Neuronal stem cell (in vitro differentiated cells): ENCODE data around the gene THOP1.

Source experiments
- DNase-seq: peaks from one replicate; pipeline ENCODE4 v3.0.0-alpha.2; 2013; ENCODE audit warnings: low spot score
- H2AFZ ChIP-seq: one replicate; pipeline ENCODE4 v1.6.1; 2013; ENCODE audit warnings: mild to moderate bottlenecking, low read length, inconsistent platforms
- H2AK5ac ChIP-seq: 2 replicates; pipeline ENCODE4 v1.6.1; 2013; ENCODE audit warnings: low read depth, mild to moderate bottlenecking, inconsistent platforms, low read length, moderate library complexity, mixed read lengths
- H2BK120ac ChIP-seq: 2 replicates; pipeline ENCODE4 v1.6.1; 2013; ENCODE audit warnings: low read depth, mild to moderate bottlenecking, inconsistent platforms, low read length, moderate library complexity, mixed read lengths
- H2BK12ac ChIP-seq: one replicate; pipeline ENCODE4 v1.6.1; 2013; ENCODE audit warnings: low read length, inconsistent platforms
- H2BK15ac ChIP-seq: 2 replicates; pipeline ENCODE4 v1.6.1; 2013; ENCODE audit warnings: mild to moderate bottlenecking, low read length, inconsistent platforms, mixed read lengths
- H2BK5ac ChIP-seq: one replicate; pipeline ENCODE4 v1.6.1; 2013; ENCODE audit warnings: inconsistent platforms, mild to moderate bottlenecking, low read length, moderate library complexity
- H3K14ac ChIP-seq: one replicate; pipeline ENCODE4 v1.6.1; 2013; ENCODE audit warnings: low read length, inconsistent platforms
- H3K18ac ChIP-seq: 2 replicates; pipeline ENCODE4 v1.6.1; 2013; ENCODE audit warnings: low read length, inconsistent platforms
- H3K23ac ChIP-seq: 2 replicates; pipeline ENCODE4 v1.6.1; 2013; ENCODE audit warnings: low read depth, mild to moderate bottlenecking, mixed read lengths, low read length, inconsistent platforms; ENCODE audit not compliant: poor library complexity
- H3K27ac ChIP-seq: replicated peaks from 3 replicates; pipeline ENCODE4 v1.5.1; 2013; ENCODE audit warnings: low read length, inconsistent platforms
- H3K27me3 ChIP-seq, 3 experiments: 2 replicates each; pipeline ENCODE4 v1.6.1; 2013; ENCODE audit warnings: low read length in 3 of 3, mild to moderate bottlenecking in 2 of 3, inconsistent platforms in 1 of 3, low read depth in 1 of 3, mixed read lengths in 1 of 3, moderate library complexity in 1 of 3; ENCODE audit not compliant: control insufficient read depth in 3 of 3, insufficient read depth in 3 of 3
- H3K36me3 ChIP-seq, 2 donors: replicated peaks in 1 of 2; 2 replicates each; pipeline ENCODE4 v1.6.1; 2013; ENCODE audit warnings: low read length in 2 of 2; ENCODE audit not compliant: control insufficient read depth in 2 of 2, insufficient read depth in 2 of 2
- H3K4ac ChIP-seq: 2 replicates; pipeline ENCODE4 v1.6.1; 2013; ENCODE audit warnings: inconsistent platforms, mild to moderate bottlenecking, low read length, moderate library complexity
- H3K4me1 ChIP-seq, 2 donors: 1 replicate in 1 of 2; 2 replicates in 1 of 2; pipeline ENCODE4 v1.6.1; 2013; ENCODE audit warnings: low read length in 2 of 2, low read depth in 1 of 2; ENCODE audit not compliant: control insufficient read depth in 2 of 2, insufficient read depth in 1 of 2
- H3K4me2 ChIP-seq: one replicate; pipeline ENCODE4 v1.6.1; 2013; ENCODE audit warnings: mild to moderate bottlenecking, low read length, inconsistent platforms; ENCODE audit not compliant: insufficient read depth, poor library complexity, severe bottlenecking
- H3K4me3 ChIP-seq, 2 donors: 2 replicates each; pipeline ENCODE4 v1.5.1; 2013; ENCODE audit warnings: low read length in 2 of 2, mild to moderate bottlenecking in 2 of 2, inconsistent platforms in 1 of 2, moderate library complexity in 1 of 2
- H3K79me1 ChIP-seq: one replicate; pipeline ENCODE4 v1.6.1; 2013; ENCODE audit warnings: low read depth, mild to moderate bottlenecking, inconsistent platforms, low read length, moderate library complexity
- H3K9ac ChIP-seq: one replicate; pipeline ENCODE4 v1.6.1; 2013; ENCODE audit warnings: mild to moderate bottlenecking, low read depth, low read length, inconsistent platforms; ENCODE audit not compliant: poor library complexity
- H3K9me3 ChIP-seq, 2 donors: replicated peaks in 1 of 2; 2 replicates each; pipeline versions ENCODE3 to v1.6.1; 2013; ENCODE audit warnings: low read length in 2 of 2, mild to moderate bottlenecking in 2 of 2, inconsistent platforms in 1 of 2, low read depth in 1 of 2, mixed read lengths in 1 of 2, moderate library complexity in 1 of 2; ENCODE audit not compliant: control insufficient read depth in 2 of 2, insufficient read depth in 1 of 2
- H4K8ac ChIP-seq: one replicate; pipeline ENCODE4 v1.6.1; 2013; ENCODE audit warnings: low read depth, mild to moderate bottlenecking, inconsistent platforms, low read length, moderate library complexity
- H4K91ac ChIP-seq: one replicate; pipeline ENCODE4 v1.6.1; 2013; ENCODE audit warnings: low read length, low read depth, mild to moderate bottlenecking, inconsistent platforms; ENCODE audit not compliant: poor library complexity
- WGBS, 2 donors: extraction: QIAGEN DNeasy Blood & Tissue Kit; methylation state at CpG; one replicate each; pipeline ENCODE4 v1.1.7; 2013; ENCODE audit warnings: missing lambda C conversion rate in 2 of 2, mixed read lengths in 1 of 2; ENCODE audit not compliant: insufficient read length in 2 of 2, insufficient replicate concordance in 1 of 2; ENCODE audit errors: extremely low coverage in 2 of 2; 5-methylcytosine and 5-hydroxymethylcytosine counted together

Gene THOP1

GRCh38 chr19:2766594-2767372 lies 18.5 kb upstream of the THOP1 start:
- H2BK15ac ChIP-seq: no peak overlapping the region
- no peak overlapping the region for H3K23ac ChIP-seq
- no peak overlapping the region for H3K14ac ChIP-seq
- H2BK120ac ChIP-seq: no peak overlapping the region
- H3K4me3 ChIP-seq: no peak overlapping the region
- no peak overlapping the region for H3K27ac ChIP-seq
- H2BK5ac ChIP-seq: peak overlapping the region; percentile 53
- no CpG with 5 or more reads among the region's 35 CpGs for WGBS, 2 donors
- H3K18ac ChIP-seq: no peak overlapping the region
- no peaks in the 10 kb centered on the region for H3K27me3 ChIP-seq
- no peaks in the 10 kb centered on the region for H3K9me3 ChIP-seq
- no peak overlapping the region for H4K91ac ChIP-seq
- no peak overlapping the region for H2BK12ac ChIP-seq
- H2AK5ac ChIP-seq: no peak overlapping the region
- H3K4me2 ChIP-seq: no peak overlapping the region
- no peak overlapping the region for H4K8ac ChIP-seq
- H3K4me1 ChIP-seq: no peaks in the 10 kb centered on the region
- H3K4ac ChIP-seq: no peak overlapping the region
- DNase-seq: no peak
- peaks cover 39 to 78% of the 10 kb centered on the region in 2 donors for H3K36me3 ChIP-seq
- H3K79me1 ChIP-seq: peaks cover 28% of the 10 kb centered on the region
- H2AFZ ChIP-seq: no peak overlapping the region
- H3K9ac ChIP-seq: no peak overlapping the region

GRCh38 chr19:2767688-2768087 lies 17.6 kb upstream of the THOP1 start:
- Histone ChIP-seq H2BK15ac (no peak overlapping the region), H3K18ac (no peak overlapping the region), H2AFZ (no peak overlapping the region), H4K8ac (no peak overlapping the region), H2BK120ac (no peak overlapping the region), H3K14ac (no peak overlapping the region), H2AK5ac (no peak overlapping the region), H3K4me3 (no peak overlapping the region), H2BK5ac (no peak overlapping the region), H3K27ac (no peak overlapping the region), H3K27me3 (no peaks in the 10 kb centered on the region), H3K4me1 (no peaks in the 10 kb centered on the region), H3K36me3 (peaks cover 30 to 69% of the 10 kb centered on the region in 2 donors), H3K79me1 (peaks cover 37% of the 10 kb centered on the region), H3K23ac (no peak overlapping the region), H3K9me3 (no peaks in the 10 kb centered on the region), H3K4me2 (no peak overlapping the region), H2BK12ac (no peak overlapping the region), H3K4ac (no peak overlapping the region), H3K9ac (no peak overlapping the region), H4K91ac (no peak overlapping the region)
- no CpG with 5 or more reads among the region's 19 CpGs for WGBS, 2 donors
- DNase-seq: no peak

GRCh38 chr19:2768365-2769132 lies 16.8 kb upstream of the THOP1 start:
- Histone ChIP-seq H3K4me1 (no peaks in the 10 kb centered on the region), H4K8ac (no peak overlapping the region), H2BK5ac (no peak overlapping the region), H3K4me2 (no peak overlapping the region), H2BK12ac (no peak overlapping the region), H2AK5ac (no peak overlapping the region), H3K14ac (no peak overlapping the region), H3K4me3 (no peak overlapping the region), H3K36me3 (peaks cover 23 to 60% of the 10 kb centered on the region in 2 donors), H2AFZ (no peak overlapping the region), H3K27me3 (no peaks in the 10 kb centered on the region), H3K4ac (no peak overlapping the region), H3K23ac (peak overlapping the region; percentile 17), H3K27ac (no peak overlapping the region), H2BK120ac (no peak overlapping the region), H3K79me1 (peaks cover 37% of the 10 kb centered on the region), H2BK15ac (no peak overlapping the region), H3K18ac (no peak overlapping the region), H3K9ac (no peak overlapping the region), H3K9me3 (no peaks in the 10 kb centered on the region), H4K91ac (no peak overlapping the region)
- no CpG with 5 or more reads among the region's 29 CpGs for WGBS, 2 donors
- no peak for DNase-seq

GRCh38 chr19:2769218-2769617 lies 16.1 kb upstream of the THOP1 start:
- peaks cover 19 to 57% of the 10 kb centered on the region in 2 donors for H3K36me3 ChIP-seq
- H3K4me3 ChIP-seq: no peak overlapping the region
- H3K27ac ChIP-seq: no peak overlapping the region
- no CpG with 5 or more reads among the region's 8 CpGs for WGBS, 2 donors
- H2BK120ac ChIP-seq: no peak overlapping the region
- H3K9me3 ChIP-seq: no peaks in the 10 kb centered on the region
- H3K18ac ChIP-seq: no peak overlapping the region
- no peak overlapping the region for H3K4me2 ChIP-seq
- H3K79me1 ChIP-seq: peaks cover 40% of the 10 kb centered on the region
- H3K9ac ChIP-seq: no peak overlapping the region
- no peak overlapping the region for H4K91ac ChIP-seq
- H3K4ac ChIP-seq: no peak overlapping the region
- no peak overlapping the region for H2AFZ ChIP-seq
- H3K27me3 ChIP-seq: no peaks in the 10 kb centered on the region
- no peak overlapping the region for H4K8ac ChIP-seq
- no peak overlapping the region for H2BK15ac ChIP-seq
- H2BK12ac ChIP-seq: no peak overlapping the region
- H3K14ac ChIP-seq: no peak overlapping the region
- H2BK5ac ChIP-seq: no peak overlapping the region
- H2AK5ac ChIP-seq: no peak overlapping the region
- no peaks in the 10 kb centered on the region for H3K4me1 ChIP-seq
- peak overlapping the region; percentile 18 for H3K23ac ChIP-seq
- no peak for DNase-seq
